ENCODE data around the gene MELTF.

MELTF gene

GRCh38 chr3:196975349-196975748 lies 54.3 kb downstream of the MELTF start:
- TF ChIP-seq, protein P1, sequence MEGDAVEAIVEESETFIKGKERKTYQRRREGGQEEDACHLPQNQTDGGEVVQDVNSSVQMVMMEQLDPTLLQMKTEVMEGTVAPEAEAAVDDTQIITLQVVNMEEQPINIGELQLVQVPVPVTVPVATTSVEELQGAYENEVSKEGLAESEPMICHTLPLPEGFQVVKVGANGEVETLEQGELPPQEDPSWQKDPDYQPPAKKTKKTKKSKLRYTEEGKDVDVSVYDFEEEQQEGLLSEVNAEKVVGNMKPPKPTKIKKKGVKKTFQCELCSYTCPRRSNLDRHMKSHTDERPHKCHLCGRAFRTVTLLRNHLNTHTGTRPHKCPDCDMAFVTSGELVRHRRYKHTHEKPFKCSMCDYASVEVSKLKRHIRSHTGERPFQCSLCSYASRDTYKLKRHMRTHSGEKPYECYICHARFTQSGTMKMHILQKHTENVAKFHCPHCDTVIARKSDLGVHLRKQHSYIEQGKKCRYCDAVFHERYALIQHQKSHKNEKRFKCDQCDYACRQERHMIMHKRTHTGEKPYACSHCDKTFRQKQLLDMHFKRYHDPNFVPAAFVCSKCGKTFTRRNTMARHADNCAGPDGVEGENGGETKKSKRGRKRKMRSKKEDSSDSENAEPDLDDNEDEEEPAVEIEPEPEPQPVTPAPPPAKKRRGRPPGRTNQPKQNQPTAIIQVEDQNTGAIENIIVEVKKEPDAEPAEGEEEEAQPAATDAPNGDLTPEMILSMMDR (IDR thresholded peaks at IDR 0.05; ENCODE audit: insufficient read depth, low read depth, low read length, missing control alignments) = no peak
- H3K4me3 ChIP-seq (ENCODE audit: low read depth, low read length) = no peak overlapping the region
- DNase-seq (ENCODE audit: low read depth) = no peak

DNA sequence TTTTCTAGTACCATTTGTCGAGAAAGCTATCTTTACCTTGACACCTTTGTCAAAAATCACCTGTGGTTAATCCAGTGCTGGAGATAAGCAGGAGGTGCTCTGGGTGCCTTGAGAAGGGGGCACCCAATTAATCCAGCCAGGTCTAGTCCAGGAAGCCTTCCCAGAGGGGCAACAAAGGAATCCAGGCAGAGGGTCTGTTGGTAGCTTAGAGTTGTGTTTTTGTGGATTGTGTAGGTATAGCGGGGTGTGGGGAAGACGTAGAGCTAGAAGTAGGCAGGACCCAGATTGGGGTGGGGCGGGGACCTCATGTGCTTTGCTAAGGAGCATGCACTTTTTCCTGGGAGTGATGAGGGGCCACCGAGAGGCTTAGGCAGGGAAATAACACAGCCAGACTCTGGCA lies 55.0 kb downstream of the MELTF start:
- no peak for DNase-seq (ENCODE audit: low read depth)
- H3K4me3 ChIP-seq (ENCODE audit: low read depth, low read length) = no peak overlapping the region
- TF ChIP-seq, protein P1 (IDR thresholded peaks at IDR 0.05; ENCODE audit: insufficient read depth, low read depth, low read length, missing control alignments) = no peak

DNA sequence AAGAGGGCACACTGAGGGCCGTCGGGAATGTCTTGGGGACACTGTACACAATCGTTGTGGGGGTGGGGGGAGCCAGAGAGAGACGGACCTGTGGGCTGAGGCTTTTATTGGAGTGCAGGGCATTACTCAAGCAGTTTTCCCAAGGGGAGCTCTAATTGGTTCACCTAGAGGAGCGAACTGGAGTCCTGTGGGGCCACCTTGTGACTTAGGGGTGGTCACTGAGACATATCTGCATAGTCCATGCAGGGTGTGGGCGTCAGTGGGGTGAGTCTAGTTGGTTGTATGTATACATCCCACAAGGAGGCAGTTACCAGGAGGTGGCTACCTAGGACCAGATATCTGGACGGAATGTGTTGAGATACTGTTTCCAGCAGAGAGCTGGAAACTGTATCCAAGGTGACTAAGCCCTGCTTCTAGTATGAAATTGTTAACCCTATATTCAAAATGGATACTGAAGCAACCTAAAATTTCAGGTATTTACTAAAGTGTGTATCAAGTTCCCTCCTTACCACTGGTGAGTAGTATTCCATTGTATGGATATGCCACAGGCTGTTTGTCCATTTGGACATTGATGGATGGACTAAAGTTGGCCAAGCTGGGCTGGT lies 58.4 kb downstream of the MELTF start:
- TF ChIP-seq, protein P1 (IDR thresholded peaks at IDR 0.05; ENCODE audit: insufficient read depth, low read depth, low read length, missing control alignments) = no peak
- no peak overlapping the region for H3K4me3 ChIP-seq (ENCODE audit: low read depth, low read length)
- no peak for DNase-seq (ENCODE audit: low read depth)

GRCh38 chr3:196970547-196971093 lies 59.0 kb downstream of the MELTF start:
- no peak for DNase-seq (ENCODE audit: low read depth)
- TF ChIP-seq, protein P1 (IDR thresholded peaks at IDR 0.05; ENCODE audit: insufficient read depth, low read depth, low read length, missing control alignments) = no peak
- no peak overlapping the region for H3K4me3 ChIP-seq (ENCODE audit: low read depth, low read length)

- peak overlapping the region; percentile 81 for H3K4me3 ChIP-seq (ENCODE audit: low read depth, low read length)
- DNase-seq (ENCODE audit: low read depth) = peak; percentile 80
- TF ChIP-seq, protein P1 (IDR thresholded peaks at IDR 0.05; ENCODE audit: insufficient read depth, low read depth, low read length, missing control alignments) = peak; percentile 82
These were observed 59.7 kb downstream of the MELTF start for GRCh38 chr3:196969660-196970546.

- TF ChIP-seq, protein P1 (IDR thresholded peaks at IDR 0.05; ENCODE audit: insufficient read depth, low read depth, low read length, missing control alignments) = no peak
- H3K4me3 ChIP-seq (ENCODE audit: low read depth, low read length) = peak overlapping the region; percentile 81
- peak; percentile 79 for DNase-seq (ENCODE audit: low read depth)
These were observed 60.4 kb downstream of the MELTF start for GRCh38 chr3:196969134-196969659.
